Upper lobe of left lung (tissue), 6 donors: Measurements from ENCODE around the gene DNAH17. TPM values are rescaled to one million over a fixed set of nuclear protein-coding genes. Genes with fewer than 3 reads are reported as not detected.

Experiments used
- ATAC-seq, 2 donors: fragments of 200-7000 bp; cut with Tn5 transposase; one replicate each; pipeline ENCODE4 v1.9.1; 2022; ENCODE audit warnings: mild to moderate bottlenecking in 2 of 2, moderate library complexity in 2 of 2; ENCODE audit not compliant: low FRiP score in 2 of 2
- DNase-seq, 2 donors: peaks; one replicate each; pipeline ENCODE4 v3.0.0-alpha.2; 2019 to 2020
- H3K27ac ChIP-seq, 4 donors: fragments of 200-600 bp; sonication (generic); one replicate each; pipeline ENCODE4 v1.5.1; 2016 to 2019
- H3K27me3 ChIP-seq, 4 donors: fragments of 200-600 bp; sonication (generic); one replicate each; pipeline ENCODE4 v1.5.1; 2017 to 2019
- H3K36me3 ChIP-seq, 4 donors: fragments of 200-600 bp; sonication (generic); one replicate each; pipeline ENCODE4 v1.5.1; 2016 to 2019
- H3K4me1 ChIP-seq, 4 donors: fragments of 200-600 bp; sonication (generic); one replicate each; pipeline ENCODE4 v1.5.1; 2018 to 2019
- H3K4me3 ChIP-seq, 4 donors: fragments of 200-600 bp; sonication (generic); one replicate each; pipeline ENCODE4 v1.5.1; 2017 to 2019; ENCODE audit warnings: mild to moderate bottlenecking in 2 of 4, moderate library complexity in 1 of 4
- H3K9me3 ChIP-seq, 4 donors: fragments of 200-600 bp; sonication (generic); one replicate each; pipeline ENCODE4 v1.5.1; 2018 to 2019
- CTCF ChIP-seq, 6 experiments: fragments of 450-650 bp in 4 of 6; fragments of 200-600 bp in 2 of 6; sonication (generic) in 2 of 6; IDR thresholded peaks; one replicate each; pipeline ENCODE4 v1.5.1; 2016 to 2019; ENCODE audit warnings: antibody characterized with exemption in 6 of 6
- EP300 ChIP-seq, 4 donors: sonication (generic); formaldehyde crosslinking; IDR thresholded peaks; one replicate each; pipeline ENCODE4 v1.5.1; 2017; ENCODE audit warnings: antibody characterized with exemption in 4 of 4, control low read depth in 2 of 4
- POLR2A ChIP-seq, 4 donors: fragments of 450-650 bp; IDR thresholded peaks; one replicate each; pipeline ENCODE4 v1.5.1; 2016 to 2017; ENCODE audit warnings: antibody characterized with exemption in 4 of 4, mild to moderate bottlenecking in 2 of 4
- POLR2AphosphoS5 ChIP-seq, 2 donors: sonication (generic); formaldehyde crosslinking; IDR thresholded peaks; one replicate each; pipeline ENCODE4 v1.5.1; 2017; ENCODE audit warnings: antibody characterized with exemption in 2 of 2
- WGBS, 2 donors: methylation state at CpG; one replicate each; pipeline ENCODE4 v1.1.5; 2017 to 2018; 5-methylcytosine and 5-hydroxymethylcytosine counted together
- total RNA-seq, 6 donors: library from RNA; depleted of rRNA in 4 of 6; stranded (reverse); fragments of >200 nt in 4 of 6; gene quantifications; one replicate each; pipeline versions ENCODE4 v1.1.0 to v1.2.1, GENCODE V29; 2016 to 2021
- donor health status: DM: no; HTN: no; CAD: no; lungs with moderate emphysema.
- donor health status: DM: no; HTN: yes; CAD: no; lungs with severe emphysema.

DNAH17 gene
- total RNA-seq, 6 donors from 2014 or later: 2.0 to 21.0 (median 3.7) TPM

GRCh38 chr17:78548725-78549124 is 28.5 kb downstream of the DNAH17 start:
- TF ChIP-seq EP300 (IDR thresholded peaks at IDR 0.05): no peak
- TF ChIP-seq POLR2AphosphoS5 (IDR thresholded peaks at IDR 0.05): no peak
- no peak for TF ChIP-seq POLR2A (IDR thresholded peaks at IDR 0.05)
- TF ChIP-seq CTCF (IDR thresholded peaks at IDR 0.05): no peak
- Histone ChIP-seq H3K27ac (no peak overlapping the region), H3K4me1 (no peaks in the 10 kb centered on the region), H3K9me3 (peaks cover 0 to 4% (median 2%) of the 10 kb centered on the region in 4 donors), H3K27me3 (no peaks in the 10 kb centered on the region), H3K4me3 (no peak overlapping the region), H3K36me3 (no peaks in the 10 kb centered on the region)
- DNase-seq (no peak), ATAC-seq (no peak)
- WGBS, 2 donors: 89 to 92% methylated on average over 5 of the region's 5 CpGs

DNA sequence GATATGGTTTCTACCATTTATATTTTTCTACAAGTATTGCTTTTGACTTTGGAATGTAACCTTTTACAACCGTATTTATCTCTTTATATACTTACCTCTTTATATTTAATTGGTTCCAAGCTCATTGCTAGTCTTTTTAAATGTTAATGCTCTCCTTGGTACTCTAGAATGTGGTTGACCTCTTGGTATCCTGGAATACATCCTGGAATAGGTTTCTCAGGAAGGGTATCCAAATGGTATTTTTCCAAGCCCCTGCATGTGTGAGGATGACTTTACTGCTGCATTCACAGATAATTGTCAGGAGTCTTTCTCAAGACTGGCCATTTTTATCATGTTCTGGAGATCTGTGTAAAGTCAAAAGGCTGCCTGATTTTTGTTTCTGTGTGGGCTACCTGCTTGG is 30.2 kb downstream of the DNAH17 start:
- Histone ChIP-seq H3K36me3 (no peaks in the 10 kb centered on the region), H3K4me3 (no peak overlapping the region), H3K27me3 (no peaks in the 10 kb centered on the region), H3K27ac (no peak overlapping the region), H3K4me1 (no peaks in the 10 kb centered on the region), H3K9me3 (peaks cover 0 to 4% (median 2%) of the 10 kb centered on the region in 4 donors)
- no peak for ATAC-seq
- no peak for DNase-seq
- TF ChIP-seq POLR2A (IDR thresholded peaks at IDR 0.05) (no peak), POLR2AphosphoS5 (IDR thresholded peaks at IDR 0.05) (no peak), EP300 (IDR thresholded peaks at IDR 0.05) (no peak), CTCF (IDR thresholded peaks at IDR 0.05) (no peak)
- WGBS, 2 donors: 85 to 96% methylated on average over 1 of the region's 1 CpG

DNA sequence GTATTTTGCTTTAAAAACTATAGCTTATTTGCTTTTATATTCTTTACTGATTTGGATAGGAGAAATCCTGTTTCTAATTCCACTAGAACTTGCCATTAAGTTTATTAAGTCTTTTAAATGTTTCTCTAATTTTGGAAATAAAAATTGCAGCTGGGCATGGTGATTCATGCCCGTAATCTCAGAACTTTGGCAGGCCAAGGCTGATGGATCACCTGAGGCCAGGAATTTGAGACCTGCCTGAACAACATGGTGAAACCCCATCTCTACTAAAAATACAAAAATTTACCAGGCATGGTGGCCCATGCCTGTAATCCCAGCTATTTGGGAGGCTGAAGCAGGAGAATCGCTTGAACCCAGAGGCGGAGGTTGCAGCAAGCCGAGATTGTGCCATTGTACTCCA is 30.7 kb downstream of the DNAH17 start:
- Histone ChIP-seq H3K9me3 (peaks cover 0 to 4% (median 2%) of the 10 kb centered on the region in 4 donors), H3K4me1 (no peaks in the 10 kb centered on the region), H3K4me3 (no peak overlapping the region), H3K27me3 (no peaks in the 10 kb centered on the region), H3K36me3 (no peaks in the 10 kb centered on the region), H3K27ac (no peak overlapping the region)
- TF ChIP-seq EP300 (IDR thresholded peaks at IDR 0.05) (no peak), POLR2A (IDR thresholded peaks at IDR 0.05) (no peak), POLR2AphosphoS5 (IDR thresholded peaks at IDR 0.05) (no peak), CTCF (IDR thresholded peaks at IDR 0.05) (no peak)
- no peak for ATAC-seq
- DNase-seq: no peak
- 72 to 97% methylated on average over 4 of the region's 4 CpGs for WGBS, 2 donors

DNA sequence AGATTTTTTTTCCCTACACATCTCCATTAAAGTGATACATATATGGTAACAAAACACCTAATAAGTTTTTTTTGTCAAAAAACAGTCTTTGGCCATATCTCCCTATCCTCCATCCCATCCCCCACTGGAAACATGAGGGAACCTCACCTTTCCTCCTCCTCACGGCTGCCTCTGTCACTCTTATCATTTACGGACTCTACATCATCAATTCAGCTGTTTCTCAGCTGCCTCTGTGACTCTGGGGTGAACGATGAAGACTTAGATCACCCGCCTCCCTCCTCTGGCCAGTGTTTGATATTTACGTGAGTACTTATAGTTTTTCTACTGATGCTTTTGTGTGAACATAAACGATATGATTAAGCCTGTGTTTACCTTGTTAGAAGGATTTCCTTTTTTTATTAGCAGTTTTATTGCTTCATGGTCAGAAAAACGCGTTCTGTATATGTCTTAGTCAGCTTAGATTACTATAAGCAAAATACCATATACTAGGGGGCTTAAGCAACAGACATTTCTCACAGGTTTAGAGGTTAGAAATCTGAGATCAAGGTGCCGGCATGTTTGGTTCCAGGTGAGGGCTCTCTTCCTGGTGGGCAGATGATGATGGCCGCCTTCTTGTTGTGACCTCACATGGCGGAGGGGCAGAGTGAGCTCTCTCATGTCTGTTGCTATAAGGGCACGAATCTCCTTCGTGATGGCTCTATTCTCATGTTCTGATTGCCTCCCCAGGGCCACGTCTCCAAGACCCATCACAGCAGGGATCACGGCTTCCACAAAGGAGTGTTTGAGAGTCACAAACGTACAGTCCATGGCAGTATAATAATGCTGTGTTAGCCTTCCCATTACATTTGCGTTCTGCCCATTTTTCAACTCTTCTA is 32.1 kb downstream of the DNAH17 start:
- TF ChIP-seq EP300 (IDR thresholded peaks at IDR 0.05) (no peak), POLR2AphosphoS5 (IDR thresholded peaks at IDR 0.05) (no peak), CTCF (IDR thresholded peaks at IDR 0.05) (no peak), POLR2A (IDR thresholded peaks at IDR 0.05) (no peak)
- Histone ChIP-seq H3K36me3 (no peaks in the 10 kb centered on the region), H3K9me3 (peaks cover 0 to 4% (median 2%) of the 10 kb centered on the region in 4 donors), H3K4me1 (no peaks in the 10 kb centered on the region), H3K27me3 (no peaks in the 10 kb centered on the region), H3K27ac (no peak overlapping the region), H3K4me3 (no peak overlapping the region)
- DNase-seq (no peak), ATAC-seq (no peak)
- WGBS, 2 donors: 79 to 82% methylated on average over 17 of the region's 17 CpGs
